ENCODE measurements around the gene RAB9A. TPM values are rescaled to one million over a fixed set of nuclear protein-coding genes. Genes with fewer than 3 reads are reported as not detected.

The RAB9A gene
- total and polyA plus RNA-seq, 4 donors = 9.0 to 22.9 (median 12.0) TPM

GRCh38 chrX:13754765-13755164 lies 65.8 kb downstream of the RAB9A start:
- peaks cover 0 to 39% (median 9%) of the 10 kb centered on the region in 4 donors for H3K36me3 ChIP-seq (ENCODE audit: control insufficient read depth in 4 of 4, insufficient read depth in 3 of 4, low read depth in 1 of 4, low read length in 3 of 4)

More at GRCh38 chrX:13754765-13755164, 65.8 kb downstream of the RAB9A start:
- H3K4me3 ChIP-seq (ENCODE audit: low read depth in 1 of 3, low read length in 3 of 3) = no peak overlapping the region
- H3K9me3 ChIP-seq (ENCODE audit: control insufficient read depth in 4 of 4, low read length in 3 of 4) = no peaks in the 10 kb centered on the region
- H3K9ac ChIP-seq (ENCODE audit: low read depth in 1 of 2, low read length in 2 of 2) = no peak overlapping the region
- no peaks in the 10 kb centered on the region for H3K27me3 ChIP-seq (ENCODE audit: control insufficient read depth in 4 of 4, insufficient read depth in 4 of 4, low read length in 3 of 4)
- no peak for DNase-seq (ENCODE audit: low spot score)
- no peak overlapping the region for H3K27ac ChIP-seq (ENCODE audit: low read depth in 1 of 2, low read length in 2 of 2)
- WGBS = 85% methylated on average over 1 of the region's 1 CpG
- H3K4me1 ChIP-seq (ENCODE audit: control insufficient read depth in 4 of 4, insufficient read depth in 4 of 4, low read length in 3 of 4) = no peaks in the 10 kb centered on the region
- no peak for TF ChIP-seq ATF3 (IDR thresholded peaks at IDR 0.05)
- TF ChIP-seq YY1 (IDR thresholded peaks at IDR 0.05) = no peak
- TF ChIP-seq CTCF (IDR thresholded peaks at IDR 0.05; ENCODE audit: low read depth, low read length, missing input control) = no peak
- no peak for TF ChIP-seq RXRA (IDR thresholded peaks at IDR 0.05)
- TF ChIP-seq HNF4G (IDR thresholded peaks at IDR 0.05) = no peak
- no peak for TF ChIP-seq GABPA (IDR thresholded peaks at IDR 0.05 in 1 of 2, conservative IDR thresholded peaks at IDR 0.05 in 1 of 2)
- TF ChIP-seq FOXA1 (IDR thresholded peaks at IDR 0.05) = no peak
- no peak for TF ChIP-seq TAF1 (conservative IDR thresholded peaks at IDR 0.05)
- TF ChIP-seq HNF4A (conservative IDR thresholded peaks at IDR 0.05) = no peak
- TF ChIP-seq JUND (IDR thresholded peaks at IDR 0.05) = no peak
- no peak for TF ChIP-seq NR2F2 (IDR thresholded peaks at IDR 0.05)
- no peak for TF ChIP-seq FOXA2 (IDR thresholded peaks at IDR 0.05)
- no peak for TF ChIP-seq ZBTB33 (IDR thresholded peaks at IDR 0.05)
- TF ChIP-seq SP1 (IDR thresholded peaks at IDR 0.05) = no peak
- no peak for TF ChIP-seq EGR1 (IDR thresholded peaks at IDR 0.05; ENCODE audit: low read depth in 2 of 2)
- no peak for TF ChIP-seq RAD21 (IDR thresholded peaks at IDR 0.05)
- TF ChIP-seq MAX (IDR thresholded peaks at IDR 0.05) = no peak
- TF ChIP-seq REST (IDR thresholded peaks at IDR 0.05) = no peak
